ENCODE data around the gene SPINDOC. TPM values are rescaled to one million over a fixed set of nuclear protein-coding genes. Genes with fewer than 3 reads are reported as not detected.
"Not testable (repeated sequence)": the region's sequence is repeated elsewhere in the genome, so short reads cannot be mapped to it uniquely, and the experiment has no call there.

Gene SPINDOC
- polyA plus RNA-seq, 4 donors = 28.4 to 37.0 (median 29.2) TPM

DNA sequence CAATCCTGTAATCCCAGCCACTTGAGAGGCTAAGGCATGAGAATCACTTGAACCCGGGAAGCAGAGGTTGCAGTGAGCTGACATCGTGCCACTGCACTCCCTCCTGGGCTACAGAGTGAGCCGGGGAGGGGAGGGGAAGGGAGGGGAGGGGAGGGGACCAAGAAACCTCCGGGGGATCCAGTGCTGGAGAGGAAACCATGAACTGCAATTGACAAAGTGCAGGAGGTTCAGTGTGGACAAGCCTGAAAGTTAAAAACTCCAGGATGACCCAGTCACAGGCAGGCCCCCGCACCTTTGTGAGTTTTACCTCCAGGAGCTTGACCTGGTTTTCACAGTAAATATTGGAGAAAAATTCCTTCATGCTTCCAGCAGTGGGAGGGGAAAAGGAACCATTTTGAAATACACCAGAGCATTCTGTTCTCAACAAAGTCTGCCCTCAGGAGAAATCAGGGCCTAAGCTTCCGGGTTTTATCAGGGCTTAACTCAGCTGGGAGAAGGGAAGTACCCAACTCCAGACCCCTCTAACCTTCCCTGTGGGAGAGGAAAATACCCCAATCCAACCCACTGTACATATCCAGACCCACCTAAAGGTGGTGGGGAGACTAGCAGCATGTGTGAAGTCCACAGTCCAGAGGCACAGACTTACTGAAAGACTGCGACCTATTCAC, 29.2 kb upstream of the SPINDOC start:
- no peak for DNase-seq (ENCODE audit: low read depth in 4 of 4, low spot score in 3 of 4)

DNA sequence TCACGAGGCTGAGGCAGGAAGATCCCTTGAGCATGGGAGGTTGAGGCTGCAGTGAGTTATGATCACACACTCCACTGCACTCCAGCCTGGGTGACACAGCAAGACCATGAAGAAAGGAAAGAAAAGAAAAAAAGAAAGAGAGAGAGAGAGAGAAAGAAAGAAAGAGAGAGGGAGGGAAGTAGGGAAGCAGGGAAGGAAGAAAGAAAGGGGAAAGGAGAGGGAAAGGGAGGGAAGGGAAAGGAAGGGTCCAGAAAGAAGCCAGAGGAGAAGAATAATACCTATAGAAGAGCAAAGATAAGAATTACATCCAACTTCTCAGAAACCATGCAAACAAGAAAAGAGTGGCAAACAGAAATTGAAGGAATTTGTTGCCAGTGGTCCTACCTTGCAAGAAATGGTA, 27.4 kb upstream of the SPINDOC start:
- DNase-seq (ENCODE audit: low read depth in 4 of 4, low spot score in 3 of 4) = no peak

DNA sequence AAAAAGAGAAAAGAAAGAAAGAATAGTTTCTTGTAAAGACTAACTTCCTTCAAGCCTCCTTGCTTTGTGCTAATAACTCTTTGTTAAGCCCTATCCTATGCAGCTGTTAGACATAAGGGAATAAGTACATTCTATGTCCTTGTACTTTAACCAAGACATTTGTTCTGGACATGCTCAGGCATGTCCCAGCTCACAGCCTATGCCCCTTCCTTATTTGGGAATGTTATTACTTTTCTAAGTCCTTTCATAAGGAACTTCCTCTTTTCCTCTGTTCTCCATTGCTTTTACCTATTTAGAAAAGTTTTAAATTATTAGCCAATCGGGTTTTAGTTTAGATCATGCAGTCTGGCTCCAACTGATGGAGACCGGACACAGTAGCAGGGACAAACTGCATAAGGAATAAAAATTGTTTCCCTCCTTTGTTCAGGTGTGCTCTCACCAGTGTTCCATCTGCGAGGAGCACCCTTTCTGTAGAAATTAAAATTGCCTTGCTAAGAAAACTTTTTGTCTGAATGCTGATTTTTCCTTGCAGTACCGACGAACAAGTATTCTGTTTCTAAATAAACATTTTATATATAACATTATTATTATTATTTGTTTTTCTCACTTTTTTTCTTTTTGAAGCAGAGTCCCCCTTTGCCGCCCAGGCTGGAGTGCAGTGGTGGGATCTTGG, 21.6 kb upstream of the SPINDOC start:
- no peak for DNase-seq (ENCODE audit: low read depth in 4 of 4, low spot score in 3 of 4)

DNA sequence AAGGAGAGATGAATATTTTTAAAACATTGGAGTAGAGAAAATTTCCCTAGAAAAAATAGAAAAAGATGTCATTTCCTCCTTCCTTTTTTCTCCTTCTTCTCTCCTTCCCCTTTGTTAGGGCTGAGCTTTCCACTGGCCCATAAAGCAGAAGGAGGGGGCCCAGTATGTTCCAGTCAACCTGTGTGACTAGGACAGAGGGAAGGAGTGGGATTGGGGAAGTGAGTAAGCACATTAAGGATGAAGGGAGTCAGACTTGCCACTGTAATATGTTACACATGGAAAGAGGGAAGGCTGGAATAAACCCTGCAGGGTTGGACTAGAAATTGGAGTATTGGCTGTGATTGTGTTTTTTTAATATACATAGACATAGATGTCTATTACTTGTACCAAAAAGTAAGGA, 20.1 kb upstream of the SPINDOC start:
- DNase-seq (ENCODE audit: low read depth in 4 of 4, low spot score in 3 of 4) = no peak

DNA sequence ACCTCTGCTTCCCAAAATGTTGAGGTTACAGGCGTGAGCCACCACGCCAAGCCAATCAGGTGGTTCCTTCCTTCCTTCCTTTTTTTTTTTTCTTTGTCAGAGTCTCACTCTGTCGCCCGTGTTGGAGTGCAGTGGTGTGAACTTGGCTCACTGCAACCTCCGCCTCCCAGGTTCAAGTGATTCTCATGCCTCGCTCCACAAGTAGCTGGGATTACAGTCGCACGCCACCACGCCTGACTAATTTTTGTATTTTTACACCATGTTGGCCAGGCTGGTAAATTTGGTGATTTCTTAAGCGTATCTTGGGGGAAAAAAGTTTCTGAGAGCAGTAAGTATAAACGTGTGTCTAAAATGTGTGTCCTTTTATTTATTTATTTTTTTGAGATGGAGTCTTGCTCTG, 18.2 kb upstream of the SPINDOC start:
- no peak for DNase-seq (ENCODE audit: low read depth in 4 of 4, low spot score in 3 of 4)

DNA sequence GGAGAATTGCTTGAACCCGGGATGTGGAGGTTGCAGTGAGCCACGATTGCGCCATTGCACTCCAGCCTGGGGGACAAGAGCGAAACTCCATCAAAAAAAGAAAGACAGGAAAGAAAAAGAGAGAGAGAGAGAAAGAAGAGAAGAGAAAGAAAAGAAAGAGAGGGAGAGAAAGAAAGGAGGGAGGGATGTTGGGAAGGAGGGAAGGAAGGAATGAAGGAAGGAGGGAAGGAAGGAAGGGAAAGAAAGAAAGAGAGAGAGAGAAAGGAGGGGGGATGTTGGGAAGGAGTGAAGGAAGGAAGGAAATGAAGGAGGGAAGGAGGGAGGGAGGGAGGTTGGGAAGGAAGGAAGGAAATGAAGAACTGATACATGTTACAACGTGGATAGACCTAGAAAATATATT, 12.3 kb upstream of the SPINDOC start:
- DNase-seq (ENCODE audit: low read depth in 4 of 4, low spot score in 3 of 4) = no peak

DNA sequence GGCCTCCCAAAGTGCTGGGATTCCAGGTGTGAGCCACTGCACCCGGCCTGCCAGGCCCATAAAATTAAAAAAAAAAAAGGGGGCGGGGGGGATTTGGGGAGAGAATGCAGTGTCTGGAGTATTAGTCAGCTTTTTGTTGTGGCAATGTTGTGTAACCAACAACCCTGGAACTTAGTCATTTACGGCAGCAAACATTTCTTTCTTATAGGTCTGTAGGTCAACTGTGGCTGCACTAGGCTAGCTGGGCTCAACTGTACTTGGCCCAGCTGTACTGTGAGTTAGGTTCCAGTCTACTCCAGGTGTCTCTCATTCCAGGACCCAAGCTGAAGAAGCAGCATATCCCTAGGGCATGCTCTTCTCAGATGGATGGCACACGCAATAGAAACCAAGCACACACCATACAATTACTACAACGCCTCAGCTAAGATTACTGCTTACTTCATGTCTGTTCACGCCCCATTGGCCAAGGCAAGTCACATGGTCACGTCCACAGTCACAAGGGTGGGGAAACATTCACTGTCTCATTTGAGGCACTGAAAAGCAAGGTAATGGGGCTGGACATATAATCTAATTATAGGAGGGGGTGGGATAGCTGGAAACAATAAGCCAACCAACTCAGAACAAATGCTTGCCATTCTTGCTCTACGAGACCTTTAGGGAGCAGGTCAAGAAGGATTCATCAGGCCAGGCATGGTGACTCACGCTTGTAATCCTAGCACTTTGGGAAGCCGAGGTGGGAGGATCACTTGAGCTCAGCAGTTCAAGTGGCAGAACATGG, 10.4 kb upstream of the SPINDOC start:
- DNase-seq (ENCODE audit: low read depth in 4 of 4, low spot score in 3 of 4) = no peak

DNA sequence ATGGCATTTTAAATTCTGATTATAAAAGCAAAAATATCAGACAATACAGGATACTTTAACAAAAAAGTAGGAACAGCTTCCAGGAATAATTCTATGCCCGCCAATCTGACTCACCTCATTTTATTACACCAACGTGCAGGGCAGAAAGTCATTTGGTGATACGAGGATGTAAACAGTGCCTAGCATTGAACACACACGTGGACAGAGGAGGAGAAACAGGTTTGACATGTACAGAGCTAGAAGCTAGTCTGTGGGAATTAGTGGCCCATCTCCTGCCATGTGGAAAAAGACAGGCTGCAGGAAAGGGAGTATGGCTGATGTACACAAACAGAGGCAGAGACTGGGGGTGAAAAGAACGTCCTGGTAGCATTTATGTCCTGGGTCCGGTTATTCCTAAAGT, 9.0 kb upstream of the SPINDOC start:
- no peak for DNase-seq (ENCODE audit: low read depth in 4 of 4, low spot score in 3 of 4)

DNA sequence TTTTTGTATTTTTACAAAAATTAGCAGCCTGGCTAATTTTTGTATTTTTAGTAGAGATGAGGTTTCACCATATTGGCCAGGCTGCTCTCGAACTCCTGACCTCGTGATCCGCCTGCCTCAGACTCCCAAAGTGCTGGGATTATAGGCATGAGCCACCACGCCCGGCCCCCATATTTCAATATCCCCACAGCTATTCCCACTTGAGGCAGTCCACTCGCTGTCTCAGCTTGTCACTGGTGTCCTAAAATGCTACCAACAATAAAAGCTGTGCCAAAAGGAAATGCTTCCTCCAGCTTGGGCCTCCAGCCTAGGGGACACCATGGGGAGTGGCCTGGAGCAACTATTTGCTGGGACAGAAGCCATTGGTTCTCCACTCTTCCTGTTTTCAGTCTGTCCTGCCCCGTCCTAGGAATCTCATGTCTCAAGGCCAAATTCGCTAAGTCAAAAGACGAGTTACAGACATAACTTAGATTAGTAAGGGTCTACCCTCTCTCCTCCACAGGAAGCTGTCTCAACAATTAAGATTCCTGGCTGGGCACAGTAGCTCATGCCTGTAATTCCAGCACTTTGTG, 7.3 kb upstream of the SPINDOC start:
- DNase-seq (ENCODE audit: low read depth in 4 of 4, low spot score in 3 of 4) = no peak

DNA sequence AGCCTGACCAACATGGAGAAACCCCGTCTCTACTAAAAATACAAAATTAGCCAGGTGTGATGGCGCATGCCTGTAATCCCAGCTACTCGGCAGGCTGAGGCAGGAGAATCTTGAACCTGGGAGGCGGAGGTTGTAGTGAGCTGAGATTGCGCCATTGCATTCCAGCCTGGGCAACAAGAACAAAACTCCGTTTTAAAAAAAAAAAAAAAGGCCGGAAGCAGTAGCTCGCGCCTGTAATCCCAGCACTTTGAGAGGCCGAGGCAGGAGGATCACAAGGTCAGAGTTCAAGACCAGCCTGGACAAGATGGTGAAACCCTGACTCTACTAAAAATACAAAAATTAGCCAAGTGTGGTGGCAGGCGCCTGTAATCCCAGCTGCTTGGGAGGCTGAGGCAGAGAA, 2.9 kb upstream of the SPINDOC start:
- not testable (repeated sequence) for DNase-seq (ENCODE audit: low read depth in 4 of 4, low spot score in 3 of 4)

DNA sequence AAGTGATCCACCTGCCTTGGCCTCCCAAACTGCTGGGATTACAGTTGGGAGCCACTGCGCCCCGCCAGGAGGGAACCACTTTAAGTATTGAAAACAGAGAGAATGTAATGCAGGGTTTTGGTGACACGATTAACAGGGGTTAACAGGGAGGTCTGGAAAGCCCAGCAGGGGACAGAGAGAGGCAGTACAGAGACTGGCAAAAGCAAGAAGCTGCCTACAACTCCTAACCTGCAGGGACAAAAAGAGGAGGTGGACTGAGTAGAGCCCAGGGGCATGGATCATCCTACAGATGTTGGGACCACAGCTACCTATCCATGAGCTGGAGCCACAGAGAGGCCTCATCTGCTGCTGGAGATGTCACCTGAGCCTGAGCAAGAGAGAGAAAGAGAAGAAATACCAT, 1.7 kb upstream of the SPINDOC start:
- no peak for DNase-seq (ENCODE audit: low read depth in 4 of 4, low spot score in 3 of 4)

DNA sequence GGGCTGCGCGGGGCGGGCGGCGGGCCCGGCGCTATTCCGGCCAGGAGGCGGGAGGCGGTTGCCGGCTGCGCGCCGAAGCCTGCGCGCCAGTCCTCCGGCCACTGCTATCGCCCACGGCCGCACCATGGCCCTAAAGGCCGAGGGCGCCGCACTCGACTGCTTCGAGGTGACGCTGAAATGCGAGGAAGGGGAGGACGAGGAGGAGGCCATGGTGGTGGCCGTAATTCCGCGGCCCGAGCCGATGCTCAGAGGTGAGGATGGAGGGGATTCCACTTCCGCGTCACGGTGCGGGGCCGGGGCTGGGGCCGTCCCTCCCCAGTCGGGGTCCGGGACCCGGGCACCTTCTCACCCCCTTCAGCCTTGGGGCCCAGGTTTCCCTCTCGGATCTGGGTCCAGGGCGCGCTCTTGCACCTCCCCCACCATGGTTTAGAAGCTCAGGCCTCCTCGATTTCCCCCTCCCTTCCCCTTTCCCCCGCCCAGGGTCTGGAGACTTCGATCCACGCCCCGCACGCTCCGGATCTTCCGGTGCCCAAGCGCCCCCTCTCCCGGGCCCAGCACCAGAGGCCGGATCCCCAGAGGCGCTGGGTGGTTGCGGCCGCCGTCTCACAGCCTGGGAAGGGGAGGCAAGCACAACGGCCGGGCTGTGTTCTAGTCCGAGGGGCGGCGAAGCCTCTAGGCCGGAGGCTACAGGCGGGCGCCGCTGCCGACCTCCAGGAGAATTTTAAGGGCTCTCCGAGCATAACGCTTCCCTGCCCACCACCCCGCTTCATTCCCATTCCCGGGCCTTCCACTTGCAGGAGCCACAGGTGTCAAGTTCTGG, 517 bp downstream of the SPINDOC start:
- peak in 1 of 4 donors; percentile 42 for DNase-seq (ENCODE audit: low read depth in 4 of 4, low spot score in 3 of 4)

DNA sequence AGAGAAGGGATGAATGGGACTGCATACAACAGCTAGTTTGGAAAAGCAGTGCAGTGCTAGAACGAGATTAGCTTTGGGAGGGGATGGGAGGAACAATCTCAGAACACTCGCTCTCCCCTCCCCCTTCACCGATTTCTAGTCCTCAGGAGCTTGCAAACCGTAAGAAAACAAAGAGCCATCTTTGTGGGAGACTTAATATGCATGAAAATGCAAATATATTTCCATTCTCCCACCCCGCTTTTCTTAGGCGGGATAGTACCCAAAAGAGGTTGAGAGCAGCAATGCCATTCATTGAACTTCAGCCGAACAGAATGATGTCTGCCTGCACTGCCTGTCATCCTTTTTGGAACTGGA, 1.1 kb downstream of the SPINDOC start:
- no peak for DNase-seq (ENCODE audit: low read depth in 4 of 4, low spot score in 3 of 4)

DNA sequence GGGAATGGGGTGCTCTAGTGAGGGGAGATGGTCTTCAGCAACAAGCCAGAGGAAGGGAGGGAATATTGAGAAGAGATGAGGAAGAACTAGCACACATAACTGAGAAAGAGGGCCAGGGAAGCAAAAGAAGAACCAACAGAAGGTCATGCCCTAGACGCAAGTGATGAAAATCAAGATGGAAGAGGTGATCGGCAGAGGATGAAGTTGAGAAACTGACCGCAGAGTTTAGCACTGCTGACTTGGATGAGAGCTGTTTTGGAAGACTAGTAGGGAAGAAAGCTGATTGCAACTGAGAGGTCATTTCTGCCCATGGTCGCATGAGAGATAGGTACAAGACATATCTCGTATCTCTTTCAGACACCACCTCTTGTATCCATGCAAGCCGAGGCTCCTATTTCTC, 2.9 kb downstream of the SPINDOC start:
- DNase-seq (ENCODE audit: low read depth in 4 of 4, low spot score in 3 of 4) = no peak

DNA sequence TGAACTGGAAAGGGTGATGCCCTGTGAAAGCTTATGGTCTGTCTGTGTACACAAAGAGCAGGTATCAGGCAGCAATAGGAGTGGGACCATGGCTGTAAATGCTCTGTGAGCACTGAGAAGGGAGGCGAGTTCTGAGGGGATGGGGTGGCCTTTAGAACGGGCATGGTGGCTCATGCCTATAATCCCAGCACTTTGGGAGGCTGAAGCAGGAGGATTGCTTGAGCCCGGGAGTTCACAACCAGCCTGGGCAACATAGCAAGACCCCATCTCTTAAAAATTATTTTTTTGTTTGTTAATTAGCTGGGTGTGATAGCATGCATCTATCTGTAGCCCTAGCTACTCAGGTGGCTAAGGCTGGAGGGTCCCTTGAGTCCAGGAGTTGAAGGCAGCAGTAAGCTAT, 3.5 kb downstream of the SPINDOC start:
- DNase-seq (ENCODE audit: low read depth in 4 of 4, low spot score in 3 of 4) = no peak

DNA sequence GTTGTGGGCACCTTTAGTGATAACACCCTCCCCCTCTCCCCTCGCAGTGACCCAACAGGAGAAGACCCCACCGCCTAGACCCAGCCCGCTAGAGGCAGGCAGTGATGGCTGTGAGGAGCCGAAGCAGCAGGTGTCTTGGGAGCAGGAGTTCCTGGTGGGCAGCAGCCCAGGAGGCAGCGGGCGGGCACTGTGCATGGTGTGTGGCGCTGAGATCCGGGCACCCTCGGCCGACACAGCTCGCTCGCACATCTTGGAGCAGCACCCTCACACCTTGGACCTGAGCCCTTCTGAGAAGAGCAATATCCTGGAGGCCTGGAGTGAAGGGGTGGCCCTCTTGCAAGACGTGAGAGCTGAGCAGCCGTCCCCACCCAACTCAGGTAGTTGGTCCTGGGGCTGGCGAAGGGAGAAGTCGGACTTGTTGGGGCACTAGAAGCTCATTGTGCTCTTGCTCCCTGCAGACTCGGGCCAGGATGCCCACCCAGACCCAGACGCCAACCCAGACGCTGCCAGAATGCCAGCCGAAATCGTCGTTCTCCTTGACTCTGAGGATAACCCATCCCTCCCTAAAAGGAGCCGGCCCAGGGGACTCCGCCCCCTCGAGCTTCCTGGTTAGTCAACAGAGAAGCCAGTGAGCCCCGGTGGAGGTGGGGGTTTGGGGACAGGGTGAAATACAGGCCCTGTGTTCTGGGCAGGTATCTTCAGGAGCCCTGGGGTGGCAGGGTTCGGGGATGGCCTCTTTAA, 4.7 kb downstream of the SPINDOC start:
- no peak for DNase-seq (ENCODE audit: low read depth in 4 of 4, low spot score in 3 of 4)

DNA sequence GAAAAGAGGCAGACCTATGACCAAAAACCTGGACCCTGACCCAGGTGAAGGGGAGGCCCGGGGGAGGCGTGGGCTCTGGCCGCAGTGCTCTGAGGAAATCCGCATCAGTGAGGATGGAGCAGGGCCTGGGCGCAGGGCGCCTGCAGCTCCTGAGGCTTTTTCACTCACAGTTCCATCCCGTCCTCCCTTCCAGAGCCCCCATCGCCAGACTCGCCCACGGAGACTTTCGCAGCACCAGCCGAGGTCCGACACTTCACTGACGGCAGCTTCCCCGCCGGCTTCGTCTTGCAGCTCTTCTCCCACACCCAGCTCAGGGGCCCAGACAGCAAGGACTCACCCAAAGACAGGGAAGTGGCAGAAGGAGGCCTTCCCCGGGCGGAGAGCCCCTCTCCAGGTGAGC, 5.4 kb downstream of the SPINDOC start:
- no peak for DNase-seq (ENCODE audit: low read depth in 4 of 4, low spot score in 3 of 4)

DNA sequence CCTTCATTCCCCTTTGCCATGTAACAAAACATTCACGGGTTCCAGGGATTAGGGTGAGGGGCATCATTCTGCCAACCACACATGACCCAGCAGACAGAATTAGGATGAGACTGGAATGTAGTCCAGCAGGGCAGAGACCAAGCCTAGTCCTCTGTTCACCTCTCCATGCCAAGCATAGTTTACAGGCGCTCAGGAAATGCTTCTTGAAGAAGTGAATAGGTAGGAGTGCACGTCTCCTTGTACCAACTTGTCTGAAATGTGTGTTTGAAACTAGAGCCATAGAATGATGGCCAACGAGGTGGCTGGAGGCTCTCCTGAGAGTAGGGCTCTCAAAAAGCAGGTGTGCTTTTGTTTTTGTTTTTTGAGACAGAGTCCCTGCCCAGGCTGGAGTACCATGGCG, 8.2 kb downstream of the SPINDOC start:
- no peak for DNase-seq (ENCODE audit: low read depth in 4 of 4, low spot score in 3 of 4)

DNA sequence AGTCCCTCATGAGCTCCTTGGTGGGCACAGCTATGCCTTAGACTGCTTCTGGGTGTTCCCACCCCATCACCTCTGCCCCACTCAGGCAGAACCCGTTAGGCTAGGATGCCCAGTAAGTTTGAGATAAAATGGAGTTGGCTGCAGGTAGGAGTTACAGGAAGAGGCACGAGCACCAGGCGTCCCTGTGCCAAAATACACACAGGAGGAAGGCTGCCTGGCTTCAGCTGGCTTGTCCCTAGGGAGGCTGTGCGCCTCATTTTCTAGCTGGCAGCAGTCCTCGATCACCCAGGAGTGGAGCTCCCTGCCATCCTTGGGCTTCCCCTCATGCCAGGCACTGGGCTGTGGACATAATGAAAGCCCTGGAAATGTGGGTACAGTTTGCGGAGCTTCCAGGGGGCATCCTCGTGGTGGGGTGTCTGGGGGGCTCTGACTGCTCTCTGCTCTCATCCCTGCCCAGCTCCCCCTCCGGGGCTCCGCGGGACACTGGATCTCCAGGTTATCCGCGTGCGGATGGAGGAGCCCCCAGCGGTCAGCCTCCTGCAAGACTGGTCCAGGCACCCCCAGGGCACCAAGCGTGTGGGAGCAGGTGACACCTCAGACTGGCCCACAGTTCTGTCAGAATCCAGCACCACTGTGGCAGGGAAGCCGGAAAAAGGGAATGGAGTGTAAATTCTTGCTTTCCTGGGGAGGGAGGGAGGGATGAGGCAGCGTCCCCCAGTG, 13.4 kb downstream of the SPINDOC start:
- no peak for DNase-seq (ENCODE audit: low read depth in 4 of 4, low spot score in 3 of 4)

Measured in right renal pelvis (tissue), 4 donors.